Prostate gland (tissue), 2 donors: ENCODE results near the gene SEZ6. TPM values are rescaled to one million over a fixed set of nuclear protein-coding genes. Genes with fewer than 3 reads are reported as not detected.

Source experiments
- DNase-seq: peaks from one replicate; pipeline ENCODE4 v3.0.0-alpha.2; 2019; ENCODE audit warnings: low spot score
- H3K27ac ChIP-seq, 2 donors: fragments of 200-600 bp; sonication (generic); 2 replicates each; pipeline ENCODE4 v1.5.1; 2017 to 2019
- H3K27me3 ChIP-seq: fragments of 200-600 bp; sonication (generic); replicated peaks from 2 replicates; pipeline ENCODE4 v1.5.1; 2019; ENCODE audit not compliant: insufficient read depth
- H3K36me3 ChIP-seq, 2 donors: fragments of 200-600 bp; sonication (generic); 1 replicate in 1 of 2; 2 replicates in 1 of 2; pipeline versions ENCODE4 v1.5.1 to v1.8.1; 2017 to 2019
- H3K4me1 ChIP-seq: fragments of 200-600 bp; sonication (generic); replicated peaks from 2 replicates; pipeline ENCODE4 v1.5.1; 2019
- H3K4me3 ChIP-seq, 2 donors: fragments of 200-600 bp; sonication (generic); 2 replicates each; pipeline ENCODE4 v1.5.1; 2017 to 2019
- H3K9me3 ChIP-seq: fragments of 200-600 bp; sonication (generic); 2 replicates; pipeline ENCODE4 v1.5.1; 2017
- POLR2A ChIP-seq: fragments of 450-650 bp; IDR thresholded peaks from one replicate; pipeline ENCODE4 v1.6.1; 2016; ENCODE audit warnings: antibody characterized with exemption, mild to moderate bottlenecking
- POLR2AphosphoS5 ChIP-seq: sonication (generic); formaldehyde crosslinking; IDR thresholded peaks from one replicate; pipeline ENCODE4 v1.6.1; 2017; ENCODE audit warnings: antibody characterized with exemption
- WGBS: methylation state at CpG from one replicate; pipeline ENCODE4 v1.1.5; 2018; 5-methylcytosine and 5-hydroxymethylcytosine counted together
- intact Hi-C: fragments of 100-400 bp; cut with DNase I; formaldehyde crosslinking; loops from one replicate; pipeline ENCODE4 v1.14.2; 2022
- total RNA-seq, 2 donors: library from RNA; depleted of rRNA; stranded (reverse); fragments of >200 nt; gene quantifications; one replicate each; pipeline ENCODE4 v1.1.0, GENCODE V29; 2016
- TF ChIP-seq, protein P1 (sequence below), 4 experiments: fragments of 200-600 bp in 2 of 4; fragments of 450-650 bp in 2 of 4; sonication (generic) in 2 of 4; IDR thresholded peaks; 1 replicate in 3 of 4; 2 replicates in 1 of 4; pipeline ENCODE4 v1.5.1; 2016 to 2019; ENCODE audit warnings: antibody characterized with exemption in 4 of 4, mild to moderate bottlenecking in 2 of 4, moderate library complexity in 2 of 4

SEZ6 gene
- total RNA-seq, 2 donors from 2014 or later = 0.05 to 1.0 TPM

DNA sequence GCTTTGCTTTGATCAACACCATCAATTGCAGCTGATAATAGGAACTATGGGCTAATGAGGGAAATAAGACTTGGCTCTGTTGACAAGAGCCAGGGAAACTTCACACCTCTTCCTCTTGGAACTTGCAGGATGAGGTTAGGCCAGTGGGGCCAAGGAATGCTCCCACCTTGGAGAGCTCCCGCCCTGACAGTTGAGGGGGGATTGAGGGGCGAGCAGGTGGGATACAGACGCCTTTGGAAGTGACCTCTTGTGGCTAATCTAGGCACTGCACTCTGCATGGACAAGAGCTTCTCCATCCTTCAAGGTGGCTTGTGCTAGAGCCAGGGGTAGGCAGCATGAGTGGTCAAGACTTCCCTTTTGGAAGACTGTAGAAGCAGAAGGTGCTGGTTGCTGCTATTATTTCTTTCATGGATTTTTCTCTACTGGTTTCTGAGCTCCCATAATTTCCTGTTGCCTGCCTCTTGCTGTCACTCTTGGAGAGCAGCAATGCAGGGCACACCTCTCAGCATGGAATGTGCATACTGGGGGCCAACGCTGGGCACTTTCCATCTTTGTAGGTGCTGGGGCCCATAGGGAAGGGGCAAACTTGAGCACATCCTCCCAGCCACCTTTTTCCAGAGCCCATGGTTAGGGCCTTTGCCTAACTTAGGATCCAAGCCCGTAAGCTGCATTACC is 52.3 kb downstream of the SEZ6 start:
- intact Hi-C loops = loop anchor here (5.0 kb wide), 2 partner anchors 226 to 616 kb away; partner anchors contain the start of genes IFT20, NEK8, TLCD1 and TNFAIP1
- H3K27ac ChIP-seq = no peak overlapping the region
- H3K36me3 ChIP-seq = no peaks in the 10 kb centered on the region
- H3K9me3 ChIP-seq = no peaks in the 10 kb centered on the region
- peak; percentile 32 for DNase-seq
- 33% methylated on average over 5 of the region's 5 CpGs for WGBS
- TF ChIP-seq POLR2AphosphoS5 = no peak
- TF ChIP-seq, protein P1, sequence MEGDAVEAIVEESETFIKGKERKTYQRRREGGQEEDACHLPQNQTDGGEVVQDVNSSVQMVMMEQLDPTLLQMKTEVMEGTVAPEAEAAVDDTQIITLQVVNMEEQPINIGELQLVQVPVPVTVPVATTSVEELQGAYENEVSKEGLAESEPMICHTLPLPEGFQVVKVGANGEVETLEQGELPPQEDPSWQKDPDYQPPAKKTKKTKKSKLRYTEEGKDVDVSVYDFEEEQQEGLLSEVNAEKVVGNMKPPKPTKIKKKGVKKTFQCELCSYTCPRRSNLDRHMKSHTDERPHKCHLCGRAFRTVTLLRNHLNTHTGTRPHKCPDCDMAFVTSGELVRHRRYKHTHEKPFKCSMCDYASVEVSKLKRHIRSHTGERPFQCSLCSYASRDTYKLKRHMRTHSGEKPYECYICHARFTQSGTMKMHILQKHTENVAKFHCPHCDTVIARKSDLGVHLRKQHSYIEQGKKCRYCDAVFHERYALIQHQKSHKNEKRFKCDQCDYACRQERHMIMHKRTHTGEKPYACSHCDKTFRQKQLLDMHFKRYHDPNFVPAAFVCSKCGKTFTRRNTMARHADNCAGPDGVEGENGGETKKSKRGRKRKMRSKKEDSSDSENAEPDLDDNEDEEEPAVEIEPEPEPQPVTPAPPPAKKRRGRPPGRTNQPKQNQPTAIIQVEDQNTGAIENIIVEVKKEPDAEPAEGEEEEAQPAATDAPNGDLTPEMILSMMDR (IDR thresholded peaks at IDR 0.05) = peak; percentile 60 to 79 (median 76)
- H3K4me3 ChIP-seq = no peak overlapping the region
- H3K27me3 ChIP-seq = no peaks in the 10 kb centered on the region
- no peaks in the 10 kb centered on the region for H3K4me1 ChIP-seq

DNA sequence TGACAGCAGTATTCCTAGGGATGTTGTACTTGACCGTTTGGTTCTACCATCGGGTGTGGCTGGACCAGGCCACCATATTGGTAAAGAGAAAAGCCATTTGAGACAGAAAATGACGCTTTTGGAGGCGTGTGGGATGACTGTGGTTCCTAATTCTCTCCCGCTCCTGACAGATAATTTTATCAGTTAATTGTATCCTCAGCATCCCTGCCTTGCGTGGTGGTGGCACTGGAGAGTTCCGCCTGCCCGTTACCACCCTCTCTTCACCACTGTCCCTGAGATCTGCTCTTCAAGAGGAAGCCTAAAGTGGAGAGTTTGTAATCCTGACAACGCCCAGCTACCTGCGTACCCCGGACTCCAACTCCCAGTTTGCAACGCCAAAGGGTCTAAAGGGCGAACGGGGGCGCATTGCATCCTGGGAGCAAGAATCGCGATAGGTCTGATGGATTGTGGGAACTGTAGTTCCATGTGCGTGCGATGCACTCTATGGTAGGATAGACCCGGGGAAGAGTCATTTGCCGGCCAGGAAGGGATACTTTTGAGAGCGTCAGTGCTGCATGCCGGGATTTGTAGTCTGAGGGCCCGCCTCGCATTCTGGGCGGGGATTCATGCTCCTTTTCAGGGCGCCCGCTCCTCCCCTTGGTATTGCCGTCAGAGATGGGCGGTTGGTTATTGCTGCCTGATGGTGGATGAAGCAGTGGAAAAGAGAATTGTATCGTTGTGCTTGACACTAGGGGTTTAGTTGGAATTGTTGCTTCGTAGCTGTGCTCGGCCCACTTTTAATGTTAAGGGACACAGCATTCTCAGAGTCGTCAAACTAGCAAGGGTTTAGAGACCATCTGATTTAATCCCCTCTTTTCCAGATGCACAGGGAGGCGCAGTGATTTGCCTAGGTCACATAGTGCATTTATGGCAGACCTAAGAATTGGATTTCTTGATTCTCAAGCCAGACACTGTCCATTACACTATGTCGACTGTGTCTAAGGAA is 53.5 kb downstream of the SEZ6 start:
- intact Hi-C loops = loop anchor here (5.0 kb wide), 2 partner anchors 225 to 615 kb away; partner anchors contain the start of genes IFT20, NEK8, TLCD1 and TNFAIP1
- Histone ChIP-seq H3K4me1 (peaks cover 4% of the 10 kb centered on the region), H3K36me3 (no peaks in the 10 kb centered on the region), H3K27ac (peak overlapping the region; percentile 98 to 99), H3K27me3 (no peaks in the 10 kb centered on the region), H3K9me3 (no peaks in the 10 kb centered on the region), H3K4me3 (peak overlapping the region; percentile 52 to 61)
- WGBS = 4% methylated on average over 36 of the region's 36 CpGs
- peak; percentile 98 for DNase-seq
- TF ChIP-seq POLR2AphosphoS5 (peak; percentile 100), POLR2A (peak; percentile 58)
- TF ChIP-seq, protein P1 (IDR thresholded peaks at IDR 0.05) = peak in 2 of 4 experiments; percentile 7 to 14

DNA sequence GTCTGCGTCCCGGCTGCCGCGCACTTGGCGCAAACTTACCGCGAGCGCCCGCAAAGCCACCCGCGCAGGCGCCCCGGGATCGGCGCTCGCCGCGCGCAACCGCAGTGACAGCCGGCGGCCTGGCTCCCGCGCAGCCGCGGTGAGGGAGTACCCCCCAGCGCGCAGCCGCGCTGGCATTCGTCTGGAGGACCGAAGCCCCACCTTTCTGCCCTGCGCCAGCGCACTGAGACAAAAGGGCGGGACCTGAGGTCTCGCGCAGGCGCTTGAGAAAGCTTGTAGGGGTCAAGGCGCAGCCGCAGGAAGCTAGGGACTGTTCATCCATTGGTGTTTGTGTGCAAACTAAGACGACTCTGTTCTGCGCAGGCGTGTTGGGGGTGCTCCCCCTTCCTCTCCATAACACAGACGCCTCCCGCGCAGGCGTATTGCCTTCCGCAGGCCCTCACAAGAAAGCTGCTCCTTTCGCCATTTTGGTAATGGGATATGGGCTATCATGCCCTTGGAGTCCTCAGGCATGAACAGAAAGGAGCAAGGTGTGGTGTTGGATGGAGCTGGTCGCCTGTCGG is 54.3 kb downstream of the SEZ6 start, which contains the start of gene PHF12:
Gene PHF12 (minus strand): TSS at position 91 of the 563 bp plus-strand sequence. CDS start 558 bp downstream, outside the sequence.
- intact Hi-C loops = loop anchor here (5.0 kb wide), 2 partner anchors 224 to 614 kb away; partner anchors contain the start of genes IFT20, NEK8, TLCD1 and TNFAIP1
- WGBS = 0% methylated on average over 18 of the region's 51 CpGs
- H3K27ac ChIP-seq = peak within 1 kb of the TSS; percentile 98 to 99
- H3K36me3 ChIP-seq = no peaks in the 10 kb centered on the region
- no peaks in the 10 kb centered on the region for H3K9me3 ChIP-seq
- H3K27me3 ChIP-seq = no peaks in the 10 kb centered on the region
- H3K4me3 ChIP-seq = peak within 1 kb of the TSS; percentile 82 to 96
- H3K4me1 ChIP-seq = peaks cover 11% of the 10 kb centered on the region
- peak; percentile 100 for DNase-seq
- peak; percentile 71 for TF ChIP-seq POLR2A
- TF ChIP-seq, protein P1 (IDR thresholded peaks at IDR 0.05) = peak in 2 of 4 experiments; percentile 0 to 41
- TF ChIP-seq POLR2AphosphoS5 = peak; percentile 87

DNA sequence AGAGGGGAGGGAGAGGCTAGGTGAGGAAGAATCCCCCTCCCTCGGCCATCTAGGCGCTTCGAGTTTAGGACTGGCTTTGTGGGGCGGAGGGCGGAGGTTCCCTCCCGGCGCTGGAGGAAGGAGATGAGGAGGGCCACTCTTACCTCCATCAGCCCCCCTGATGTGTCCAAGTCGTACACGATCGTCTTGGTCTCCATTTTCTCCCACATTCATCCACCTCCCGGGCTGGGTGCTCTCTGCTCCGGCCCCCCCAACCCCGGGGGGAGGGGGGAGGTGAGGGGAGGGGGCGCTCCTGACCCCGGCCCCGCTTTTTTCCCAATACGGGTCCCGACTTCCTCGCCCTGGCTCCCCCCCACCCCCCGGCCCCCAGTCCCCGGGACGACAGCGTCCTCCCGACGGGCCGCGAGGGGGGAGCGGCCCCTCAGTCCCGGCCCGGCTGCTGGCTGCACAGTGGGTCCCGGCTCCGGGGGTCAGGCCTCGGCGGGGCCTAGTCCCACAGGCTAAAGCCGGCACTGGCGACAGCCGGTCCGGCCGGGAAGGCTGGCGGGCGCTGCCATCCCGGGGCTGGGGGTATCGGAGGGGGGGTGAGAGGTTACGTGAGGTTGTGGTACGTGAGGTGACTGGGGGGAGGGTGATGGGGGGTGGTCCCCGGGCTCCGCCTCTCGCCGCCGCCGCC is 54.9 kb downstream of the SEZ6 start:
- TF ChIP-seq POLR2A (no peak), POLR2AphosphoS5 (no peak)
- TF ChIP-seq, protein P1 (IDR thresholded peaks at IDR 0.05) = no peak
- Histone ChIP-seq H3K27ac (peak overlapping the region; percentile 87 to 99), H3K4me3 (peak overlapping the region; percentile 82 to 96), H3K36me3 (no peaks in the 10 kb centered on the region), H3K4me1 (peaks cover 17% of the 10 kb centered on the region), H3K9me3 (no peaks in the 10 kb centered on the region), H3K27me3 (no peaks in the 10 kb centered on the region)
- DNase-seq = peak; percentile 15
- under 1% methylated on average over 35 of the region's 51 CpGs for WGBS
- intact Hi-C loops = loop anchor here (5.0 kb wide), 2 partner anchors 224 to 614 kb away; partner anchors contain the start of genes IFT20, NEK8, TLCD1 and TNFAIP1
